HG02870 (cell line): ENCODE results near the gene OTUD7B.
A peak's percentile ranks its signal among the peaks of the same experiment; 100 is the strongest.
"Not testable (repeated sequence)": the region's sequence is repeated elsewhere in the genome, so short reads cannot be mapped to it uniquely, and the experiment has no call there.

Experiments used
- ATAC-seq: cut with Tn5 transposase; IDR thresholded peaks from one replicate; pipeline ENCODE4 v1.9.1; 2021; ENCODE audit warnings: mild to moderate bottlenecking, moderate library complexity; ENCODE audit not compliant: unreplicated experiment

OTUD7B gene

DNA sequence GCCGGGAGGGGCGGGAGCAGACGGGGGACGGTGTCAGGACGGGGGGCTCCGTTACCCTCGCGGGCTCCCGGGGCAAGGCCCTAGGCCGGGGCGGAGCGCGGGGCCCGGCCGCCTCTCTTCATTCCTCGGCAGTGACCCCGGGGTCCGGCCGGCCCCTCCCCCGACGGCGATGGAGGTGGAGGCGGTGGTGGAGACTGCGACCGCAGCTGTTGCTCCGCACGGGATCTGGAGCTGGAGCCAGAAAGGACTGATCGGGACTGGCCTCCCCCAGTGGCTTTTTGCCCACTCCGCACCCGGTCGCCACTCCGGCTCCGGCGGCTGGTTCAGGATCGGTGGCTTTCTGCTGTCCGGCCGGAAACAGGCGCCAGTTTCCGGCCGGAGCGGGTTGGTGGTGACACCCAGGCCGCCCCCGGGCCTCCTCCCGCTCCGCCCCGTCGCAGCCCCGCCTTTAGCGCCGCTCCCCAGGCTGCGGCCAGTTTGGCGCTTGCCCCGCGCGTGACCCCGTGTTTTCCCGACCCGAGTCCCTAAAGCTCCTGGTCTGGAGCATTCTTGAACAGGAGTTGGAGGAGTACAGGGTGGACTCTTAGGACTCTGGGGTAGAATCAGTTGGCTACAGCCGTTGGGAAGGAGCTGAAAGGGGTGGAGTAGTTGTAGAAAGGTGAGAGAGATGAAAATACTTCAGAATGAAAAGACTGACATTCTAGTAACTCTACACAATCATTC is at the start of gene OTUD7B:
TSS of gene OTUD7B (minus strand) at position 334 of the 723 bp plus-strand sequence. CDS start 33,216 bp downstream, outside the sequence.
- ATAC-seq = peak; percentile 70

DNA sequence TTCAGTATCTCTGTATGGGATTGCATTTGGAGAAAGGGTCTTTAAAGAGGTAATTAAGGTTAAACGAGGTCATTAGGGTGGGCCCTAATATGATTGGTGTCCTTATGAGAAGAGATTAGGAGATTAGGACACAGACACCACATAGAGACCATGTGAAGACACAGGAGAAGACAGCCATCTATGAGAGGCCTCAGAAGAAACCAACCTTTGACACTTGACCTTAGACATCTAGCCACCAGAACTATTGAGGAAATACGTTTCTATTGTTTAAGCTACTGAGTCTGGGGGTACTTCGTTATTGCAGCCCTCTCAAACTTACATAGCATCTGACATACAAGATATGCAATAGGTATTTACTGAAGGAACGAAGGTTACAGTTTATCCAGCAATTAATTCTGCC is 49.7 kb upstream of the OTUD7B start:
- no peak for ATAC-seq

GRCh38 chr1:150056407-150056806 is 45.9 kb upstream of the OTUD7B start:
- no peak for ATAC-seq

GRCh38 chr1:150055507-150055906 is 45.0 kb upstream of the OTUD7B start:
- not testable (repeated sequence) for ATAC-seq

- no peak for ATAC-seq
These were observed 43.4 kb upstream of the OTUD7B start for GRCh38 chr1:150053926-150054325.

DNA sequence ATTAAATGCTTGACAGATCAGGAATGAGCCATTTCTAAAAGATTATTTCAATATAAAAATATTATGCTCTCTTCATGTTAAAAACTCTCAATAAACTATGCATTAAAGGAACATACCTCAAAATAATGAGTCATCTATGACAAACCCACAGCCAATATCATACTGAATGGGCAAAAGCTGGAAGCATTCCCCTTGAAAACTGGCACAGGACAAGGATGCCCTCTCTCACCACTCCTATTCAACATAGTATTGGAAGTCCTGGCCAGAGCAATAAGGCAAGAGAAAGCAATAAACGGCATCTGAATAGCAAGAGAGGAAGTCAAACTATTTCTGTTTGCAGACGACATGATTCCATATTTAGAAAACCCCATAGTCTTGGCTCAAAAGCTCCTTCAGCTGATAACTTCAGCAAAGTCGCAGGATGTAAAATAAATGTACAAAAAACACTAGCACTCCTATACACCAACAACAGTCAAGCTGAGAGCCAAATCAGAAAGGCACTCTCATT is 41.4 kb upstream of the OTUD7B start:
- not testable (repeated sequence) for ATAC-seq

GRCh38 chr1:150051089-150051373 is 40.5 kb upstream of the OTUD7B start:
- ATAC-seq = no peak

DNA sequence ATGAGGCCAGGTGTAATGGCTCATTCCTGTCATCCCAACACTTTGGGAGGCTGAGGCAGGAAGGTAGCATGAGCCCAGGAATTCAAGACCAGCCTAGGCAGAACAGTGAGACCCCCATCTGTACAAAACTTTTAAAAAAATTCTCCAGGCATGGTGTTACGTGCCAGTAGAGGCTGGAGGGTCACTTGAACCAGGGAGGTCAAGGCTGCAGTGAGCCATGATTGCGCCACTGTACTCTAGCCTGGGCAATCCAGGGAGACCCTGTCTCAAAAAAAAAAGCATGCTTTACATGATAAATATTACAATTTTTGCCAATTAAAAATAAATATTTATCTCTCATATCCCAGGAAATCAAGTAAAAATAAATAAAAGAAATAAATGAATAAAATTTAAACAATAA is 39.4 kb upstream of the OTUD7B start:
- ATAC-seq = no peak

DNA sequence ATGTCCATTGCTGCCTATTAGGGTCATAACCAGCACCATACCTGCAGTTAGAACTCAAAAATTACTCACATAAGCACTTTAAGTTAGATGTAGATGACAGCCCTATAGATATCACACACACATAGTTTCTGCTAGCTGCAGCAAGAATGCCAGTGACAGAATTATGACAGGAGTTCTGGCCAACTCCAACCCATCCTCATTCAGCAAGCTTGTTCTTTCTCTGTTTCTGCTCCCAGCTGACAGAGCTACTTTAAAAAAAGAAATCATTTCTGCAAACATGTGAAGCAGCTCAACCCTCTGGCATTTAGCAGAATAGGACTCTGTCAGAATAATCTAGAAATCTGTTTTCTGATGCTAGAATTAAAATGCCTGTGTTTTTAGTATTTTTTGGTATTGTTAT is 23.8 kb upstream of the OTUD7B start:
- ATAC-seq = no peak

GRCh38 chr1:150028322-150028721 is 17.8 kb upstream of the OTUD7B start:
- ATAC-seq = no peak

GRCh38 chr1:150024156-150024555 is 13.6 kb upstream of the OTUD7B start:
- no peak for ATAC-seq

- no peak for ATAC-seq
These were observed 11.8 kb upstream of the OTUD7B start for GRCh38 chr1:150022357-150022756.

GRCh38 chr1:150021191-150021694 is 10.7 kb upstream of the OTUD7B start:
- ATAC-seq = no peak

- ATAC-seq = no peak
These were observed 10.2 kb upstream of the OTUD7B start for GRCh38 chr1:150020711-150021110.

- ATAC-seq = no peak
These were observed 7.6 kb upstream of the OTUD7B start for GRCh38 chr1:150018165-150018564.

GRCh38 chr1:150017206-150017750 is 6.8 kb upstream of the OTUD7B start:
- no peak for ATAC-seq

GRCh38 chr1:150015651-150016131 is 5.2 kb upstream of the OTUD7B start:
- ATAC-seq = no peak

- no peak for ATAC-seq
These were observed 2.1 kb upstream of the OTUD7B start for GRCh38 chr1:150012611-150013010.

DNA sequence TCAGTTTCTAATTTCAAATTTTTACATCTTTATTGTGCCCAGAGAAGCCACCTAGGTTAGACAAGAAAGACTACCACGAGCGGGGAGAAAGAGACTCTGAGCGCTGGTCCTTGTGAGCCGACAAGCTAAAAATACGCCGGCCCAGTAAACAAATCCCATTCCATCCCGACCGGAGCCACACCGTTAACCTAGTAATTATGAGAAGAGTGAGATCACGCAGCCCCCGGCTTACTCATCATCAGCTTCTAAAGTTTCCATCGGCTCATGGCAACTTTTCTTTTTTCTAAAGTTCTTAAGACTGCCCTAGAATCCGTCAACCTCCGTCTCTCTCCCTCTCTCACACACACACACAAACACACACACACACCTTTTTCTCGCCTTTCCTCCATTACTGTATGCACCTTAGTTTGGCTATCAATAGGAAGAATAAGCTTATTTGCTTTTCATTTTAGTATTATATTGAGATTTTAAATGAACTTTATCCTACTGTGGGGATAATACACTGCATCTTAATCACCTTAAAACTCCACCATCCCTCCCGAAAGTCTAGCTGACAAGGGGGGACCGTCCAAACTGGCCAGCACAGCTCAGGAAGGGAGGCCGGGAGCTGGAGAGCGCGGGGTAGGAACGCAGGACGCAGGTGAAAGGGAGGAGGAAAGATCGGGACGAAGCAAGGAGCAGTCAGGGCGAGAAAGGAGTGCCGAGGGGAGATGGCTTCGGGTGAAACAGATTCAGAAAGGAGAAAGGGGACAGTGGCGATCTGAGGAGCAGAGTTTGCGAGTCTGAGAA is 728 bp downstream of the OTUD7B start:
- ATAC-seq = peak; percentile 2

GRCh38 chr1:150008699-150009098 is 1.8 kb downstream of the OTUD7B start:
- ATAC-seq = no peak

DNA sequence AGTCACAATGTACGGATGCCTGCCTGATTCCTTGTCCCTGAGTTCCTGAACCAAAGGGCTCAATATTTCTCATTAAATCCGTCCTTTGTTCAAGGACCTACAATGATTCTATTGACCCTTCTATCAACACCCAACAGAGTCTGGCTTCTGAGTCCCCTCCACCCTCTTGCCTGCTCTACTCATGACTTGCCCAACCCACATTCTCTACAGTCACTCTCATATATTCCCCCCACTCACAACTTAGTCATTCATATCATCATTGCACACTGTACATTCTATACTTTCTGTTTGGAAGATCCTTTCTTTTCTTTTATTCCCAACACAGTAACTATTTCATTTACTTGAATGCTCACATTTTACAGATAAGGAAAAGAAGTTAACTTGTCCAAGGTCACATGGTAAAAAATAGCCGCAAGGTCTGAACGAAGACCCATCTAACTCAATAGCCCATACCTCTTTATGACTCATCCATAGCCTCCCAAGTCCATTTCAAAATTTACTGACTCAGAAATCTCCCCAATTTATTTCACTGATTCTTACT is 3.6 kb downstream of the OTUD7B start:
- no peak for ATAC-seq
